Mononuclear cell (primary cell): ENCODE results near the gene RPL22. TPM values are rescaled to one million over a fixed set of nuclear protein-coding genes. Genes with fewer than 3 reads are reported as not detected.

ENCODE experiments used
- H3K27me3 ChIP-seq: 2 replicates; pipeline ENCODE4 v1.6.0; 2011; ENCODE audit warnings: low read length, control low read depth; ENCODE audit not compliant: insufficient read depth
- H3K4me1 ChIP-seq: 2 replicates; pipeline ENCODE4 v1.5.1; 2011; ENCODE audit warnings: mild to moderate bottlenecking, low read length, control low read depth; ENCODE audit not compliant: insufficient read depth
- H3K4me3 ChIP-seq: 2 replicates; pipeline ENCODE4 v1.5.1; 2011; ENCODE audit warnings: mild to moderate bottlenecking, low read length, moderate library complexity
- H3K9me3 ChIP-seq: 2 replicates; pipeline ENCODE4 v1.5.1; 2011; ENCODE audit warnings: low read depth, mild to moderate bottlenecking, control low read depth, low read length
- total RNA-seq: library from RNA; depleted of rRNA; stranded (reverse); fragments of >200 nt; gene quantifications from one replicate; pipeline ENCODE4 v1.2.3, GENCODE V29; 2012

Gene RPL22
- total RNA-seq, 1 donor = 224 TPM

DNA sequence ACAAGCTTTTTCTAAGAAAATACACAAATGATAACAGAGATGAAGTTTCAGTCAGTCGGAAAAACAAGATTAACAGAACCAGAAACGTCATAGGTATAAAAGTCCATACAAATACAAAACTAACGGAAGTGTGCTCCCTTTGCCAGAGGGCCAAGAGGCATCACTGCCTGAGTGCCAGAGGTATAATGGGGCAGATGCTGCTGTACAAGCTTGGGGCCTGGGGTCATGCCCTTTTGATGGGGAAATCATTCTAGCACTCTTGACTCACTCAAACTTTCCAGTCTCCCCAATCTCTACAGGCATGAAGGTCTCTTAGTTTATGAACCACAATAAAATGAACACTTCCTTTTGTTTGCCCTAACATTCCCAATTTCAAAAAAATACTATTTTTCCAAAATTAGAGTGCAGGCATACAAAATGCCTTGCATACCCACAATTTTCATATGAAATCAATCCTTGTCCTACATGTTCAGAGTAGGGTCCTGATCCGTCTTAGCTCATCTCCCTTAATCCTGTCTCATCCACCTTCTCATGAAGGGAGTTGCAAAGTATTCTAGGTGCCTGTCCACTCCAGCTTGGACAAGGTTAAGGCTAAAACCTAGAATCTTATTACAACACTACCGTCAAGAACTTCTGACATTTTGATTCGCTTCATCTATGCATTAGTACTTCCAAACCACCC lies 1.5 kb downstream of the RPL22 start:
- no peak overlapping the region for H3K4me3 ChIP-seq
- no peaks in the 10 kb centered on the region for H3K27me3 ChIP-seq
- H3K4me1 ChIP-seq = peaks cover 32% of the 10 kb centered on the region
- H3K9me3 ChIP-seq = no peaks in the 10 kb centered on the region

DNA sequence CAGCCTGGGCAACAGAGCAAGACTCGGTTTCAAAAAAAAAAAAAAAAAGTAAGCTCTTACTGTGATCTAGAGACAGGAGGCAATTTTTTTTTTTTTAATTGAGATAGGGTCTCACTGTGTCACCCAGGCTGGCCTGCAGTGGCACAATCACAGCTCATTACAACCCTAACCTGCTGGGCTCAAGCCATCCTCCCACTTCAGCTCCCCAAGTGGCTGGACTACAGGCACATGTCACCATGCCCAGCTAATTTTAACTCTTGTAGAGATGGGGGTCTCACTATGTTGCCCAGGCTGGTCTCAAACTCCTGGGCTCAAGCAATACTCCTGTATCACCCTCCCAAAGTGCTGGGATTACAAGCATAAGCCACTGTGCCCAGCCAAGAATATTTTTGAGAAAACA lies 7.4 kb downstream of the RPL22 start:
- Histone ChIP-seq H3K4me1 (peaks cover 1% of the 10 kb centered on the region), H3K27me3 (no peaks in the 10 kb centered on the region), H3K9me3 (no peaks in the 10 kb centered on the region), H3K4me3 (no peak overlapping the region)

DNA sequence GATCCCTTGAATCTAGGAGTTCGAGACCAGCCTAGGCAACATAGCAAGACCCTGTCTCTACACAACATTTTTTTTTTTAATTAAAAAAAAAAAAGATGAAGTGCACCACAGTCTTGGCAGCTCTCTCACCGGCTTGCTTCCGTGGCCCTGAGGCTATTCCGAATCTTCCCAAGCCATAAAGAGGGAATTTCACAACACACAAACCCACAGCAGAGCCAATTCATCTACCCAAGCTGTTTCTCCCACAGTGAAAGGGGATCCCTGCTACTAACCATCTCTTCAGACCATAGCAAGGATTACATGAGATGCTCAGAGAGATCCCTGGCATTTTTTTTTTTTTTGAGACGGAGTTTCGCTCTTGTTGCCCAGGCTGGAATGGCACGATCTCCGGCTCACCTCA lies 10.9 kb downstream of the RPL22 start:
- no peak overlapping the region for H3K4me3 ChIP-seq
- peaks cover 4% of the 10 kb centered on the region for H3K4me1 ChIP-seq
- no peaks in the 10 kb centered on the region for H3K9me3 ChIP-seq
- H3K27me3 ChIP-seq = no peaks in the 10 kb centered on the region

- Histone ChIP-seq H3K4me3 (no peak overlapping the region), H3K4me1 (peaks cover 4% of the 10 kb centered on the region), H3K9me3 (no peaks in the 10 kb centered on the region), H3K27me3 (peaks cover 10% of the 10 kb centered on the region)
Observed at GRCh38 chr1:6185635-6186382, 13.6 kb downstream of the RPL22 start.

DNA sequence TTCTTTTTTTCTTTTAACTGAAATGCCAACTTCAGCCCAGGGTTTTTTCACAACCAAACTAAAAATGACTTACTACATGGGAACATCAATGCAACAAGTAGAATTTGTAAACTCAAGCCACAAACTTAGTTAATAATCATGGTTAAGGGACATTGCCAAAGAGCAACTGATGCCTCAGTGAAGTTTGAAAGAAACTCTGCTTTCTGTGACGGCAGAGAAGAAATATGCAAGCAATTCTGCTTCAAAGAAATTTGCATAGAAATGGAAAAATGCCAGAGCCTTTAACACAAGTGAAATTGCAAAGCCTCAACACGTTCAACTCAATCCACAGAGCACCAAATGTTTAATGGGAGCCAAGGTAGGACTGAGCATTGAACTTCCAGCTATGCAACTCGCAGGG lies 14.2 kb downstream of the RPL22 start:
- no peak overlapping the region for H3K4me3 ChIP-seq
- no peaks in the 10 kb centered on the region for H3K9me3 ChIP-seq
- peaks cover 13% of the 10 kb centered on the region for H3K27me3 ChIP-seq
- H3K4me1 ChIP-seq = peaks cover 4% of the 10 kb centered on the region

DNA sequence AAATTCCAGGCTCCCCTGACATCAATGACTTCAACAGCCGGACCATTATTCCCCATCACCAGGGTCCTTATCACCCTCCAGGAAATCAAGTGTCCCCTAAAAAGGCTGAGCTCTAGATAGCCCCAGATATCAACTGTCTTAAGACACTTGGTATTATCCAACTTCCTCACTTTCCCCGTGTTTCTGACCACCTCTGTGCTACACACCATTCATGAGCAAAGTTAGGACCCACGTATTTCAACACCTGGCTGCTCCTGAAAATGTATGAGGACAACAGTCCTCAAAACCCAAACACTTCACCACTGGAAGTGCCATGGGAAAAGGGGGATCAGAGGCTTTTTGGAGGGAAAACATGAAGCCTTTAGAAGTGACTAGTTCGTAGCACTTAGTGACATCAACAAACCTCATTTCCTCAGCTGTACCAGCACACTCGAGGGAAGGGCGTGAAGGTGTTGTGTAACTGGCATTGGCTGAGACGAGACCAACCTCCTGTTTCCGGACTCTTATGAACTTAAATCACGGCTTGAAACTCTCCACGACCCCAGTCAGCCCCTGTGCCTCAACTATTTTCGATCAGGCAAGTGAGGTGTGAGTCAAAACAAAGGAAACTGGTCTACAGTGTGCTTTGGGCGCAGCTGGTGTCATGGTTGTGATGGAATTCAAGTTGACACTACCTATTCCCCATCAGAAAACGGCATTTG lies 15.2 kb downstream of the RPL22 start:
- Histone ChIP-seq H3K4me1 (peaks cover 4% of the 10 kb centered on the region), H3K9me3 (no peaks in the 10 kb centered on the region), H3K27me3 (peaks cover 13% of the 10 kb centered on the region), H3K4me3 (no peak overlapping the region)

DNA sequence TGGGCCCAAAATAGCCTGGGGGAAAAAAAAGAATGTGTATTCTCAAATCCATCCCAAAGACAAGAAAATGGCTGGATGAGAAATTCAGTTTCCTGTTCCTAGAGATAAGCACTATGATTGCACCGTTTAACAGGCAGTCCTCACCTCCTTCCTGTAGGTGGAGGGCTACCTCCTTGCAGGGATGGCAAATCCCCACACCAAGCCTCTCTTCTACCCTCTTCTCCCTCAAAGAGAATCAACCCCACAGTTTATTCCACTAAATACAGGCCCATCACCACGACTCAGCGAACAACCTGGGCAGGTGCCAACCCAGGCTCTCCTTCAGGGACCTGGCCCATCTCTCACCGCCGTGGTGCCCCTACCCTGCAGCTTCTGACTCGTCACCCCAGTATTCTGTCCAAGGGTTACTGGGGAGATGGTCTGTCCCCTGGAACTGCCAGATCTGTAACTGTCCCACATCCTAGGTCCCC lies 15.8 kb downstream of the RPL22 start:
- Histone ChIP-seq H3K9me3 (no peaks in the 10 kb centered on the region), H3K27me3 (peaks cover 18% of the 10 kb centered on the region), H3K4me1 (peaks cover 4% of the 10 kb centered on the region), H3K4me3 (no peak overlapping the region)

DNA sequence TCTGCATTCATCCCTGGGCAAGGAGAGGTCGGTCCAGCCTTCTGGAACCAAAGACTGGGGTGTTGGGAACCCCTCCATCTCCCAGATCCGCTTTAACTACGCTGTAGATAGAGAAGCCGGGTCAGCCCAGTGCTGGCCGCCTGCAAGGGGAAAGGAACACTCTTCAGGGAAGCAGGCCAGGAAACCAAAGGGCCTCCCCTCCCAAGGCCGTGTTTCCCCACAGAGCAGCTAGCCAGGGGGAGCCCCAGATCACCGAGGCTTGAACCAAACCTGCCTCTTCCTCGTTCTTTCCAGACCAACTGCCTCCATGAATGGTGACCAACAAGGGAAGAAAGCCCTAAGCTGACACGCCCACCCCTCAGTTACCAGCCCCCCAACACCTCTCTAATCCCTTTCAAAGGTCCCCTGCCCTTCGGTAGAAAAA lies 18.0 kb downstream of the RPL22 start:
- H3K9me3 ChIP-seq = no peaks in the 10 kb centered on the region
- peaks cover 35% of the 10 kb centered on the region for H3K27me3 ChIP-seq
- H3K4me1 ChIP-seq = peaks cover 4% of the 10 kb centered on the region
- no peak overlapping the region for H3K4me3 ChIP-seq

DNA sequence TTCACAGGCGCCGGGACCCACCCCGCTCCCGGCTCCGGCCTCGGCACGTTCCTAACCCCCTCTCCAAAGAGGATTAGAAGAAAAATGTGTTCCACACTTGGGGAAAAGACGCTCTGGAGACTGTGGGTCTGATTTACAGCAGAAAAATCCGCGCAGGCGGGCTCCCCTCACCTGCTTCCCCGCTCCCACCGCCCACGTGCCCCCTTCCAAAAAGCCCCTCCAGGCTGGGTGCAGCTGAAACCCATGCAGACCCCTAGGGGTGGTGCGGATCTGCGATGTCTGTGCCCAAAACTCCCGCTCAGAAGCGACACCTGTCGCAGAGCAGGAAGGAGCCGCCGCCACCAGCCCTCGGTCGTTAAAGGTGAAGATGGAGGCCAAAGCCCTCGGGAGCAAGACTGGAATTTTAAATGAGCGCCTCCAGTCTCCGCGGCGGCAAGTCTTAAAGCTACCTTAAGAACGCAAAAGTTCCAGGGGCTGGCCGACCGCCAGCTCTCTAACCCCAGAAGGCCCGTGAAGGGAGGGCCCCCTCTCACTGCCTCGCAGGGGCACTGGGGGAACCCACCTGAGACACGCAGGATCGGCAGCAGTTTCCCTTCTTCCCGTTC lies 18.6 kb downstream of the RPL22 start:
- H3K4me1 ChIP-seq = peaks cover 4% of the 10 kb centered on the region
- H3K9me3 ChIP-seq = no peaks in the 10 kb centered on the region
- H3K4me3 ChIP-seq = no peak overlapping the region
- peaks cover 35% of the 10 kb centered on the region for H3K27me3 ChIP-seq

DNA sequence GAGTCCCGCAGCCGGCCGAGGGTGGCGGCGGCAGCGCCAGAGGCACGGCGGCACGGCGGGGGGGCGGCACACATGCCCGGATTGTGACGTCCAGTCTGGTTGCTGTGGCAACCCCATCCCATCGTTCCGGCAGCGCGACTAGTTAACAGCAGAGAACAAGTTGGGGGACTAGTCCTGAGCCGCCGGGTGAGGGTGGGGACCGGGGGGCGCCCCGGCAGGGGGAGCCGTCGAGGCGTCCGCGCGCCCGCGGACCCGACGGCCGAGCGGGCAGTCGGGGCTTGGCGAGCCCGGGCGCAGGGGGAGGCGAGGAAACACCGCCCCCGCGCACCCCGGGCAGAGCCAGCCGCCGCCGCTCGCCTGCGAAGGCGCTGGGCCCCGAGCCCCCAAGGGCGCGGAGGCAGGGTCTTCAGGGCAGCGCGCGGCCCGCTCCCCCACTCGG lies 19.1 kb downstream of the RPL22 start, which contains the start of gene CHD5:
Gene CHD5 (minus strand): TSS at position 54 of the 439 bp plus-strand sequence. CDS start 298 bp downstream, outside the sequence.
- no peaks in the 10 kb centered on the region for H3K9me3 ChIP-seq

GRCh38 chr1:6179564-6180175 lies 19.7 kb downstream of the RPL22 start:
- Histone ChIP-seq H3K27me3 (peaks cover 35% of the 10 kb centered on the region), H3K4me1 (peaks cover 3% of the 10 kb centered on the region), H3K9me3 (no peaks in the 10 kb centered on the region), H3K4me3 (no peak overlapping the region)

More for the DNA sequence above, 19.1 kb downstream of the RPL22 start, which contains the start of gene CHD5:
- Histone ChIP-seq H3K4me3 (no peak within 1 kb of the TSS), H3K27me3 (peaks cover 35% of the 10 kb centered on the region), H3K4me1 (peaks cover 4% of the 10 kb centered on the region)

DNA sequence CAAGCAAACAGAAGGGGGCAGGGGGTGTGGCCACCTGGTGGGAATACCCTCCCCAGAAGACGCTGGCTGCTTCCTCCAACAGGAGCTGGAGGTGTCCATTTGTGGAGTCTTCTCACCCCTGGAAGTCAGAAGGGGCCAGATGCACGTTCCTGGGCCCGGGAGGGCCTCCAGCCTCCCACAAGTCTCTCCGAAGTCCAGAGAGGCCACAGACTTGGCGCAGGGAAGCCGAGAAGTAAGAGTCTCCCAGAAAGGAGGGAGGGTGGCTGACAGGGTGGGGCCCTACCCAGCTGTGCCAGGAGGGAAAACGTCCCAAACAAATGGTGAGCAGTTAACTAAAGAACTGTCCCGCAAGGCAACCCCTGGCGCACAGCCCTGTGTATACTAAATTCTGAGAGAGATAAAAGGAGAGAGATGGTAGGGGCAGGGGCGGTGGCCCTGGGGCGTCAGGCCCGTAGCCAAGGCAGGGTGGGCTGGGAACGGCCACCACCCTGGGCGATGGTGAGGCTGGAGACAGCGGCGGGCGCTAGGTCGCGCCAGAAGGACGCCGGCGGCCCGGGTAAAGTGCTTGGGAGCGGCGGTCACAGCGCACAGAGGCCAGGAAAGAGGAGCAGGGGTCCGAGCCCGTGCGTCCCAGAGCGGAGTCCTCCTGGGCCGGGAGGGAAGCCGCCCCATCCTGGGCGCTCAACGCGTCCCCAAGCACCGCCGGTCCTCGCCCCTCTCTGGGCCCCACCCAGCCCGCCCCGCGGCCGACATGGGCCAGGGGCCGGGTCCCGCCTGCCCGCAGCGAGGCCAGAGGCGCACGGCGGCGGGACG lies 20.4 kb downstream of the RPL22 start:
- Histone ChIP-seq H3K4me3 (no peak overlapping the region), H3K4me1 (no peaks in the 10 kb centered on the region), H3K9me3 (no peaks in the 10 kb centered on the region), H3K27me3 (peaks cover 35% of the 10 kb centered on the region)

- no peaks in the 10 kb centered on the region for H3K9me3 ChIP-seq
- H3K4me1 ChIP-seq = no peaks in the 10 kb centered on the region
- H3K27me3 ChIP-seq = peaks cover 35% of the 10 kb centered on the region
- no peak overlapping the region for H3K4me3 ChIP-seq
Observed at GRCh38 chr1:6177681-6178380, 21.6 kb downstream of the RPL22 start.
